LNCaP clone FGC (cell line): ENCODE results near the gene TCEA3.

Experiments used
- DNase-seq: peaks from one replicate; pipeline ENCODE4 v3.0.0-alpha.2; 2011; ENCODE audit warnings: low read depth
- H3K4me3 ChIP-seq: 2 replicates; pipeline ENCODE4 v1.5.1; 2011; ENCODE audit warnings: mild to moderate bottlenecking, low read depth, low read length, control low read depth
- CTCF ChIP-seq: IDR thresholded peaks from 2 replicates; pipeline ENCODE4 v1.5.1; 2012; ENCODE audit warnings: mild to moderate bottlenecking; ENCODE audit not compliant: control insufficient read depth, insufficient read depth; ENCODE audit errors: extremely low read depth

Gene TCEA3

DNA sequence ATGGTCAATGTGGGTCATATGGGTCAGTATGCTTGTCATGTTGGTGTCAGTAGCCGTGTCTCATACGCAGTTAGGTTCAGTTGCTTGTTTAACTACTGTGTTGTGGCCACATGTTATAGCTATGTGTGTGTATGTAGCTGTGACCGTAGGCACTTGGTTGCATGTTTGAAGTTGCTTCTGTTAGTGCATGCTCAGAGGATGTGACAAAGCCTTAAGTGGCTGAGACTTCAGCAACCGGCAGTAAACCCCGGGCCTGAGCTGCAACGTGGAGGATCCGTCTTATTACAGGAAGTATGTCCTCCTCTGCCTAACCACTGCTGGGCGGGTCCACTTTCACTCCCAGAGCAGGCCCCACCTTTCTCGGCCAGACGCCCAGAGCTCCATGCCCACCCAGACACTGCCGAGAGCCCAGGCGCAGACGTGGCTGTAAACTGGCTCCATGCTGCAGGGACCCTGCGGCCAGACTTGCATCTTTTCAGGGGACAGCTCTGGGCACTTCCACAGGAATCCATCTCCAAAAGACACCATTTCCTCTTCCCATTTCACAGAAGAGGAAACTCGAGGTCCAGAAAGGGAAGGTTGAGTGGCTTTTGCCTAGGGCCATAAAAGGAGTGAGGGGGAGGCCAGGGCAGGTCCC lies 2.2 kb downstream of the TCEA3 start:
- no peak overlapping the region for H3K4me3 ChIP-seq
- DNase-seq: no peak
- no peak for TF ChIP-seq CTCF

- no peak for TF ChIP-seq CTCF
- H3K4me3 ChIP-seq: no peak overlapping the region
- DNase-seq: no peak
Observed at GRCh38 chr1:23421753-23422240, 2.8 kb downstream of the TCEA3 start.

DNA sequence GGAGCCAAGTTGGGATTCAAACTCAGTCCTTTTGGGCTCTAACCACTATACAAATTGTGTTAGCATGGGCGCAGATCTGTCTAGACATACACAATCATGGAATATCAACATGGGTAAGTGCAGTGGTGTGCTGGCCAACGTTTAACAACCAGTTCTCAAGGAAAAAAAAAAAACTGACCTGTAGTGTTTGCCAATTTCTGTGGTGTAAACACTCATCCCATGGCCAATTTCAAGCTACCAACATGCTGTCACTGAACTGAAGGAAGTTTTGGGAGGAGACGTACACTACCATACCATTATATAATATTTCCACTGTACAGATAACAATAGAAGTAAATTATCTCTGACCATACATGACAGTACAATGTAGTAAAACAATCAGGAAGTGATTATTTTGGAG lies 3.2 kb downstream of the TCEA3 start:
- no peak overlapping the region for H3K4me3 ChIP-seq
- TF ChIP-seq CTCF: no peak
- DNase-seq: no peak

GRCh38 chr1:23420778-23421177 lies 3.8 kb downstream of the TCEA3 start:
- no peak for DNase-seq
- no peak overlapping the region for H3K4me3 ChIP-seq
- no peak for TF ChIP-seq CTCF

DNA sequence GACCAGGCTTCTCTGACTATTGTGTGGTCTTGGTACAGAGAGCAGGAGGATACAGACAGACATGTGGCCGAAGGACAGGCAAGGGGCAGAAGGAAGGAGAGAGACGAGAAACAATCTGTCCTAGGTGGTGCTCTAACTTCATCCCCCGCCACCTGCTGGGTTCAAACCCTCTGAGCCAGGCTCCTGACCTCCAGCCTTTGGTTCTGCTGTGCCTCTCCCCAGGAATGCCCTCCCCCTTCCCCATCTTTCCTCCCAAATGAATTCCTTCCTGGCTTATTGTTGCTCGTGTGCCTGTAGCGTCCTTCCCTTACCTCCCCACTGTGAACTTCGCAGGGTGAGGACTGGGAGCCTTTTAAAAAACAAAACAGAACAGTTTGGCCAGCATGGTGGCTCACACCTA lies 5.4 kb downstream of the TCEA3 start:
- no peak for DNase-seq
- TF ChIP-seq CTCF: no peak
- no peak overlapping the region for H3K4me3 ChIP-seq

DNA sequence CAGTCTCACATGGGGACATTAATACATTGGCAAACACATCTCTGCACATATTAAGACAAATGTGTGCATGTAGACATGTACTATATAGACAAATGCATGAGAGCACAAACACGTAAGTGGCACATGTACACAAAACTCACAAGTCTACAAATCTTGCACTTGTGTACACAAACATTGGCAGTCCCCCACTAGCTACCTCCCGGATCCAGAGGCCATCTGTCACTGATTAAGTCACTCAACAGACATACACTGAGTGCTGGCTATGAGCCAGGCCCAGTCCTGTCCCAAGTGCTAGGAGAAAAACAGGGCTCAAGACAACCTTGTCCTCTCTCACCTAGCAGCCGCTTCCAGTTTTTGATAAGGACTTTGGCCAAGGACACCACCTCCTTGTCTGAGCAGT lies 7.0 kb downstream of the TCEA3 start:
- TF ChIP-seq CTCF: no peak
- H3K4me3 ChIP-seq: no peak overlapping the region
- DNase-seq: peak; percentile 18

GRCh38 chr1:23416964-23417363 lies 7.6 kb downstream of the TCEA3 start:
- no peak for DNase-seq
- no peak for TF ChIP-seq CTCF
- H3K4me3 ChIP-seq: no peak overlapping the region
